ENCODE results near the gene CELF4. TPM values are rescaled to one million over a fixed set of nuclear protein-coding genes. Genes with fewer than 3 reads are reported as not detected.

CELF4 gene
- total RNA-seq, 1 experiment from 2014 or later: 0.11 TPM

DNA sequence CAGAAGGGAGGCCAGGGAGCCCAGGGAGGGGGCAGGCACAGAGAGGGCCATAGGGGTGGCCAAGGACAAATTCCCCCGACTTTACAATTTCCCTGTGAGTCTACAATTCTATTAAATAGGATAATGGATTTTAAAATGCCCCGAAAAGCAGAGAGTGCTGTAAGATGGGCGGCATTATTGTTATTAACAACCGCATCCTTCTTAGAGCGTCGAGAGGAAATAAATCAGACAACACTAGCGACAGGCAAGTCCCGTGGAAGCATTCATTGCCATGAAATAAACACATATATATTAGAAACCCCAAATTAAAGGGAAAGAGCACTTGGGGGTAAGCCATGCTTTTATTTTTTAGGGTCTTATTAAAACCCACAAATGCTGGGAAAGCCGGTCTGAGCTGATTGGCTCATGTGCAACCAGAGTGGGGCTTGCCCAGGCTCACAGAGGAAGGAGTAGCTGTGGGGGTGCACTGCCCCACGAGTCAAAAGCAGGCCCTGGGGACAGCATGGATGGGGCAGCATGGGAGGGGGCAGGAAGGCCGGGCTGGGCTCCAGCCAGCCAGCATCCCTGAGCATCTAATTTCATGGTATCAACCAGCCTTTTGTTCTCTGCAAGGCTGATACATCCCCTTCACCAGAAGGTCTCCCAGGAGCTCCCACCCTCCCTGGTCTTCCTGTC, 187.1 kb downstream of the CELF4 start:
- ChIA-PET CTCF (no interaction called here), POLR2A (no interaction called here)
- Histone ChIP-seq H3K36me3 (ENCODE audit: control insufficient read depth, insufficient read depth, low read length) (no peaks in the 10 kb centered on the region), H3K4me1 (no peaks in the 10 kb centered on the region), H3K4me3 (ENCODE audit: low read depth, low read length) (no peak overlapping the region), H3K9me3 (no peaks in the 10 kb centered on the region), H3K27me3 (replicated peaks; ENCODE audit: control insufficient read depth, insufficient read depth, low read length) (no peaks in the 10 kb centered on the region; the same call in 1 of the 2 replicates)
- Mint-ChIP-seq H3K36me3 (ENCODE audit: insufficient read depth, unreplicated experiment) (no peaks in the 10 kb centered on the region), H3K27me3 (ENCODE audit: insufficient read depth, unreplicated experiment) (peaks cover 26% of the 10 kb centered on the region), H3K4me3 (ENCODE audit: unreplicated experiment) (no peak overlapping the region), H3K27ac (ENCODE audit: unreplicated experiment) (no peak overlapping the region), H3K4me1 (ENCODE audit: low read depth, unreplicated experiment) (no peaks in the 10 kb centered on the region), H3K9me3 (ENCODE audit: unreplicated experiment) (peaks cover 12% of the 10 kb centered on the region)
- TF ChIP-seq, protein P1, sequence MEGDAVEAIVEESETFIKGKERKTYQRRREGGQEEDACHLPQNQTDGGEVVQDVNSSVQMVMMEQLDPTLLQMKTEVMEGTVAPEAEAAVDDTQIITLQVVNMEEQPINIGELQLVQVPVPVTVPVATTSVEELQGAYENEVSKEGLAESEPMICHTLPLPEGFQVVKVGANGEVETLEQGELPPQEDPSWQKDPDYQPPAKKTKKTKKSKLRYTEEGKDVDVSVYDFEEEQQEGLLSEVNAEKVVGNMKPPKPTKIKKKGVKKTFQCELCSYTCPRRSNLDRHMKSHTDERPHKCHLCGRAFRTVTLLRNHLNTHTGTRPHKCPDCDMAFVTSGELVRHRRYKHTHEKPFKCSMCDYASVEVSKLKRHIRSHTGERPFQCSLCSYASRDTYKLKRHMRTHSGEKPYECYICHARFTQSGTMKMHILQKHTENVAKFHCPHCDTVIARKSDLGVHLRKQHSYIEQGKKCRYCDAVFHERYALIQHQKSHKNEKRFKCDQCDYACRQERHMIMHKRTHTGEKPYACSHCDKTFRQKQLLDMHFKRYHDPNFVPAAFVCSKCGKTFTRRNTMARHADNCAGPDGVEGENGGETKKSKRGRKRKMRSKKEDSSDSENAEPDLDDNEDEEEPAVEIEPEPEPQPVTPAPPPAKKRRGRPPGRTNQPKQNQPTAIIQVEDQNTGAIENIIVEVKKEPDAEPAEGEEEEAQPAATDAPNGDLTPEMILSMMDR (IDR thresholded peaks at IDR 0.05; ENCODE audit: insufficient read depth in 1 of 2, low read depth in 1 of 2, low read length in 1 of 2, severe bottlenecking in 1 of 2, unreplicated experiment in 1 of 2): no peak
- intact Hi-C loops (cut with micrococcal nuclease; ENCODE audit: unreplicated experiment): no loop called here
- no TSS peak for BruUV-seq (replicated peaks)
- DNase-seq: no peak

DNA sequence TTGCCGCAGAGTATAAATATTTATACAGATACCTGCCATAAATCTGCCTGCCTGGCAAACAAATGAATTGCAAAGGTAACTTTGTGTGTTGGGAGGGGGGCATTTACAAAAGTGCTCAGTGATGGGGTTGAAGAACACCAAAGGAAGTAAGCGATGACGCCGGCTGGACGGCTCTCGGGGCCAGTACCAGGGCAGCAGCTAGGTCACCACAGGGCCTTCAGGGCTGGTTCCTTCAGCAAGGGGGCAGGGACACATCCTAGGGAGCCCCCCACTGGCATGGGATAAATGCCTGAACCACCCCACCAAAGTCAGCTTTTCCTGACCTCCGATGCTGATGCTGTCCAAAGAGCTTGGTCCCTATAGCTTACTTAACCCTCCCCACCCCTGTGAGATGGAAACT, 190.4 kb downstream of the CELF4 start:
- no peaks in the 10 kb centered on the region for H3K9me3 ChIP-seq
- no peaks in the 10 kb centered on the region for H3K4me1 ChIP-seq
- H3K9me3 Mint-ChIP-seq (ENCODE audit: unreplicated experiment): peaks cover 1% of the 10 kb centered on the region
- ChIA-PET CTCF (no interaction called here), POLR2A (interaction anchor here (0.5 kb wide), 1 partner anchor 49 kb away, joined by 4 read pairs; no protein-coding TSS in a partner anchor)
- intact Hi-C loops (cut with micrococcal nuclease; ENCODE audit: unreplicated experiment): no loop called here
- peaks cover 25% of the 10 kb centered on the region for H3K27me3 Mint-ChIP-seq (ENCODE audit: insufficient read depth, unreplicated experiment)
- no peak overlapping the region for H3K27ac Mint-ChIP-seq (ENCODE audit: unreplicated experiment)
- H3K4me3 ChIP-seq (ENCODE audit: low read depth, low read length): no peak overlapping the region
- no peak overlapping the region for H3K4me3 Mint-ChIP-seq (ENCODE audit: unreplicated experiment)
- no peaks in the 10 kb centered on the region; the same call in 1 of the 2 replicates for H3K27me3 ChIP-seq (replicated peaks; ENCODE audit: control insufficient read depth, insufficient read depth, low read length)
- no peaks in the 10 kb centered on the region for H3K36me3 Mint-ChIP-seq (ENCODE audit: insufficient read depth, unreplicated experiment)
- BruUV-seq (replicated peaks): no TSS peak
- TF ChIP-seq, protein P1 (IDR thresholded peaks at IDR 0.05; ENCODE audit: insufficient read depth in 1 of 2, low read depth in 1 of 2, low read length in 1 of 2, severe bottlenecking in 1 of 2, unreplicated experiment in 1 of 2): no peak
- no peak for DNase-seq
- no peaks in the 10 kb centered on the region for H3K4me1 Mint-ChIP-seq (ENCODE audit: low read depth, unreplicated experiment)
- no peaks in the 10 kb centered on the region for H3K36me3 ChIP-seq (ENCODE audit: control insufficient read depth, insufficient read depth, low read length)

DNA sequence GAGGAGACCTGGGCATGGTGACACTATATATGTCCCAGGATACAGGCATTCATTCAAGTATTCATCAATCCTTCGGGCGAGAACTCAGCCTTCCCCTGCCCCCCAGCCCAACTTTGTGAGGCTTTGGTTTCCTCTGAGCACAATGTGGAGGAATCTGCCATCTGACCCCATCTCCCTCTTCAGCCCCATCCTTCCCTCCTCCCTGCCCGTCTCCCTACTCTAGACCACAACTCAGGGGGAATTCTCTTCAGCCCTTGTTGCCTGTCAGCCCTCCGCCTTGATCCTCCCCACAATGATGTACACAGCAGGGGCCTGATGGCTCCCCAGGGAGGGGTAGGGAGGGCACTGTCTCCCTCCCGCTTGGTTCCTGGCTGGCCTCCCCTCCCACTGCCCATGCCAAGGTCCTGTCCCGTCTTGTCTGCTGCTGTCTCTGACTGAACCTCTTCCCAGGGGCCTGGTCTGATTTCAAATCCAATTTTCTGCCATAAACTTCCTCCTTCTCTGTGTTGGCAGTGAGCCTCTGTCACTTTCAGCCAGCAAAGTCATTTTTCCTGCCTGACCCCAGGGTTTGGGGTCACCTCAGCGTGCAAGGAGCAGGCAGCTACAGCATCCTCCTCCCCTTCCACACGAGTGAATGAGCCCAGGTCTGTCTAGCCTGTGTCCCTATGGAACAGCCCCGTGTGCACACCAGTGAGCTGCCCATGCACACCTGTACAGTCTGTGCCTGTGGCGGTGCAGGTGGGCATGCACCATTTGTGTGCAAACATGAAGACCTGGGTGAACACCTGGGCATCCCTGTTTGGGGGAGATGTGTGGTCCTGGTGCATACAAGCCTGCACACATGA, 197.3 kb downstream of the CELF4 start:
- Mint-ChIP-seq H3K36me3 (ENCODE audit: insufficient read depth, unreplicated experiment) (no peaks in the 10 kb centered on the region), H3K4me3 (ENCODE audit: unreplicated experiment) (no peak overlapping the region), H3K27ac (ENCODE audit: unreplicated experiment) (no peak overlapping the region), H3K27me3 (ENCODE audit: insufficient read depth, unreplicated experiment) (peaks cover 23% of the 10 kb centered on the region), H3K9me3 (ENCODE audit: unreplicated experiment) (no peaks in the 10 kb centered on the region), H3K4me1 (ENCODE audit: low read depth, unreplicated experiment) (no peaks in the 10 kb centered on the region)
- H3K4me3 ChIP-seq (ENCODE audit: low read depth, low read length): no peak overlapping the region
- ChIA-PET POLR2A (no interaction called here), CTCF (interaction anchor here (0.7 kb wide), 1 partner anchor 189 kb away, joined by 4 read pairs; no protein-coding TSS in a partner anchor)
- no peaks in the 10 kb centered on the region for H3K36me3 ChIP-seq (ENCODE audit: control insufficient read depth, insufficient read depth, low read length)
- BruUV-seq (replicated peaks): no TSS peak
- intact Hi-C loops (cut with micrococcal nuclease; ENCODE audit: unreplicated experiment): no loop called here
- no peaks in the 10 kb centered on the region for H3K4me1 ChIP-seq
- TF ChIP-seq, protein P1 (IDR thresholded peaks at IDR 0.05; ENCODE audit: insufficient read depth in 1 of 2, low read depth in 1 of 2, low read length in 1 of 2, severe bottlenecking in 1 of 2, unreplicated experiment in 1 of 2): no peak
- no peaks in the 10 kb centered on the region for H3K9me3 ChIP-seq
- no peak for DNase-seq
- H3K27me3 ChIP-seq (replicated peaks; ENCODE audit: control insufficient read depth, insufficient read depth, low read length): no peaks in the 10 kb centered on the region; the same call in 1 of the 2 replicates
